Natural killer cell treated with Interleukin-12 subunit alpha and Interleukin-12 subunit beta and Interleukin-15 and Interleukin-18, amount 100 ng/mL, for 72 hours (primary cell): Measurements from ENCODE around the gene EIPR1. TPM values are rescaled to one million over a fixed set of nuclear protein-coding genes. Genes with fewer than 3 reads are reported as not detected.
A peak's percentile ranks its signal among the peaks of the same experiment; 100 is the strongest.

ENCODE experiments used
- ATAC-seq, 2 donors: fragments of 150-1000 bp; cut with Tn5 transposase in 1 of 2; sonication (Bioruptor Pico), chemical (Tn5 transposase) in 1 of 2; 2 replicates each; pipeline ENCODE4 v1.10.0; 2021
- DNase-seq: peaks from one replicate; pipeline ENCODE4 v3.0.0; 2022; ENCODE audit warnings: low spot score
- H3K27ac Mint-ChIP-seq, 2 donors: 1 replicate in 1 of 2; 2 replicates in 1 of 2; pipeline ENCODE4 v1.8.0; 2022; ENCODE audit warnings: mixed read lengths in 2 of 2, mild to moderate bottlenecking in 1 of 2, moderate library complexity in 1 of 2
- H3K27me3 Mint-ChIP-seq, 2 donors: 1 replicate in 1 of 2; 2 replicates in 1 of 2; pipeline ENCODE4 v1.8.0; 2022; ENCODE audit warnings: mixed read lengths in 2 of 2
- H3K36me3 Mint-ChIP-seq: one replicate; pipeline ENCODE4 v1.8.0; 2022; ENCODE audit warnings: mixed read lengths
- H3K4me1 Mint-ChIP-seq, 2 donors: 1 replicate in 1 of 2; 2 replicates in 1 of 2; pipeline ENCODE4 v1.8.0; 2022; ENCODE audit warnings: low read depth in 2 of 2, mixed read lengths in 2 of 2, mild to moderate bottlenecking in 1 of 2
- H3K4me3 Mint-ChIP-seq: one replicate; pipeline ENCODE4 v1.8.0; 2022; ENCODE audit warnings: mixed read lengths
- H3K9me3 Mint-ChIP-seq: 2 replicates; pipeline ENCODE4 v1.8.0; 2022; ENCODE audit warnings: mixed read lengths
- total RNA-seq, 2 donors: library from RNA; stranded (reverse); gene quantifications; one replicate each; pipeline ENCODE4 v1.2.3, GENCODE V29; 2022

Gene EIPR1
- total RNA-seq: 10 to 100 TPM; 46.9 to 61.8 TPM

DNA sequence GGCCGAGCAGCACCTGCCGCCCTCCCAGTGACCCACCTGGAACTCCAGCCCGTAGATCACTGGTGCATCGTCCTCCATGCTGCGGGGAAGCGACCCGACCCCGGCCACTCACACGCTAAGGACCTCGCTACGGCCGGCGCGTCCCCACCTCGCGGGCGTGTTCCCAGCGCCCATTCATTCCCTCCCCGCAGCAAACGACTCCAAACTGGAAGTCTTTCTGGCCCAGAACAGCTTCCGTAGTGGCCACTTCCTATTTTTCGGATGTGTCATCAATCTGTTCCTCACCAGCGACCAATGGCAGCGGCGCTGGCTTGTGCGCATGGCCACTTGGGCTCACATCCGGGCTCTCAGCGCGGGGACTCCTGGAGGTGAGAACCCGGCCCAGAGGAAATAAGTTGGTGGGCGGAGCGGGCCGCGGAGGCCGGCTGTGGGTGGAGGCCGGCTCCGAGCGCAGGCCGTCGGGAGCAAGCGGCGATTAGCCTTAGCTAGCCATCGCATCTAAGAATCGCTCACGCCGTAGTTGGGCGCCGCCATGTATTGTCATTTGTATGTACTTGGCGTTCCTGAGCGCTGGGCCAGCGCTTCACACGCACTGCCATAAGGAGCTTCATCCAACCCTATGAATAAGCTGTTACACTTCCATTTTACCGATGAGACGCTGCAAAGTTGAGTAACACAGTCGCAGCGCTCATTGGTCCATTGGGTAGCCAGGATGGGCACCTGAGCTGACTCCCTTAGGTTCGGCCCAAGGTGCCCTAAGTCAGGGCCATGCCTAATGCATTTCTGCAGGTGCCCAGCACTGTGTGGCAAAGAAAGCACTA, at the start of gene EIPR1:
Gene EIPR1 (minus strand): TSS at position 207 of the 821 bp plus-strand sequence. CDS start 129 bp downstream, at position 78.
- Mint-ChIP-seq H3K36me3 (no peaks in the 10 kb centered on the region), H3K27me3 (no peaks in the 10 kb centered on the region), H3K9me3 (no peaks in the 10 kb centered on the region), H3K4me1 (peaks cover 28 to 32% of the 10 kb centered on the region in 2 donors), H3K4me3 (peak within 1 kb of the TSS; percentile 89), H3K27ac (peak within 1 kb of the TSS; percentile 97 to 98)
- ATAC-seq (peak; percentile 92 to 94), DNase-seq (peak; percentile 98)

DNA sequence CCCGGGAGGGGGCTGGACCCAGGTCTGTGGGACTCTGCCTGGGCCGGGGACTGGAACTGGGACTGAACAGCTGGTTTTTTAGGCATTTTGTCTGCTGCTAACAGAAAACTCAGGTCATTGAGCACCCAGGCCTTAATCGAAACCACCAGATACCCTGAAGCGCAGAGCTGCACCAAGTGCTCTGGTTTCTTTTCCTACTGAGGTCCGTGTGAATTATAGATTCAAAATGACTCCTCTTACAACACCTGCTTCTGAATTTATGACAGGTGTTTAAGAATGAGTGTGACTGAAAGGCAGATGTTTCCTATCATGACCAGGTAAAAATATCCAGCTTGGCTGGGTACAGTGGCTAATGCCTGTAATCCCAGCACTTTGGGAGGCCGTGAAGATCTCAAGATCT, 49.7 kb upstream of the EIPR1 start:
- H3K9me3 Mint-ChIP-seq: no peaks in the 10 kb centered on the region
- no peak overlapping the region for H3K4me3 Mint-ChIP-seq
- no peak overlapping the region for H3K27ac Mint-ChIP-seq
- no peaks in the 10 kb centered on the region for H3K27me3 Mint-ChIP-seq
- peaks cover 20% of the 10 kb centered on the region for H3K36me3 Mint-ChIP-seq
- no peak for ATAC-seq
- DNase-seq: no peak
- peaks cover 4 to 8% of the 10 kb centered on the region in 2 donors for H3K4me1 Mint-ChIP-seq

DNA sequence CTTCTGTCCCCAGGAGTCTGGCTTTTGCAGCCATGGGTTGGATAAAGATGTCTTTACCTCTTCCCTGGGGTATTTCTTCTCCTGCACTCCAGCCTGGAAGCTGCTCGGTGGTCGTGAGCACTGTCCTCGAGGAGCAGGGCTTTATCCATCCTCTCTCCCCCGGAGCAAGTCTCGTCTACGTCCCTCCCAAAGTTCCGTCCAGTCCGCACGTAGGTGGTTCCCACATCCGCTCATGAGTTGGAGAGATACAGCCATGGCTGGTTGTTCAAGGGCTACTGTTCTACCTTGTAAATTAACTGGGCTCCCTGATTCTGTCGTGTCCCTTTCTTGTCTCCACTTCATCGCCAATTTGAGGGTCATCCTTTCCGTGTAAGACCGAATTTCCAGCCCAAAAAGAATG, 49.0 kb upstream of the EIPR1 start:
- DNase-seq (no peak), ATAC-seq (no peak)
- no peaks in the 10 kb centered on the region for H3K27me3 Mint-ChIP-seq
- H3K4me1 Mint-ChIP-seq: peaks cover 4 to 7% of the 10 kb centered on the region in 2 donors
- no peaks in the 10 kb centered on the region for H3K9me3 Mint-ChIP-seq
- no peak overlapping the region for H3K4me3 Mint-ChIP-seq
- H3K27ac Mint-ChIP-seq: no peak overlapping the region
- H3K36me3 Mint-ChIP-seq: peaks cover 18% of the 10 kb centered on the region

DNA sequence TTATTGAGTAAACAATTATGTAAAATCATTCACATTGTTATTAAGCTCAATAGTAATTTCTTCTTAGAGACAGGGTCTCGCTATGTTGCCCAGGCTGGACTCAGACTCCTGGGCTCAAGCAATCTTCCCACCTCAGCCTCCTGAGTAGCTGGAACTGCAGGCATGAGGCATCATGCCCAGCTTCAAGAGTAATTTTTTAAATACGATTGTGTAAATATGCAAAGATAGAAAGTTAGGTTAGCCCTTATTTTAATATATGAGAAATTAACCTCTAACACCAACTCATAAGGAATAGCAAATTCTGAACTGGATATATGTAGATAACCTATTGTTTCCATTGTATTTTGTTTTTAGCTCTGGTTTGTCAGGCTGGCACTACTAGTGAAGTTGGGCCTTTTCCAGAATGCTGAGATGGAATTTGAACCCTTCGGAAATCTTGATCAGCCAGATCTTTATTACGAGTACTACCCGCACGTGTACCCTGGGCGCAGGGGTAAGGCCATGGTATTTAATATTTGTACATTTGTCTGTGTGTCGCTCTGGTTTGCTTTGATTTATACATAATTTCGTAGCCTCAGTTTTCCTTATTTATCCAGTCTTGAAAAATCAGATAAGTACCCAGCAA, 46.7 kb upstream of the EIPR1 start:
- Mint-ChIP-seq H3K4me3 (no peak overlapping the region), H3K27me3 (no peaks in the 10 kb centered on the region), H3K4me1 (peaks cover 4 to 7% of the 10 kb centered on the region in 2 donors), H3K9me3 (no peaks in the 10 kb centered on the region), H3K36me3 (peaks cover 18% of the 10 kb centered on the region), H3K27ac (peak overlapping the region in 1 of 2 donors; percentile 39)
- ATAC-seq: no peak
- DNase-seq: no peak

DNA sequence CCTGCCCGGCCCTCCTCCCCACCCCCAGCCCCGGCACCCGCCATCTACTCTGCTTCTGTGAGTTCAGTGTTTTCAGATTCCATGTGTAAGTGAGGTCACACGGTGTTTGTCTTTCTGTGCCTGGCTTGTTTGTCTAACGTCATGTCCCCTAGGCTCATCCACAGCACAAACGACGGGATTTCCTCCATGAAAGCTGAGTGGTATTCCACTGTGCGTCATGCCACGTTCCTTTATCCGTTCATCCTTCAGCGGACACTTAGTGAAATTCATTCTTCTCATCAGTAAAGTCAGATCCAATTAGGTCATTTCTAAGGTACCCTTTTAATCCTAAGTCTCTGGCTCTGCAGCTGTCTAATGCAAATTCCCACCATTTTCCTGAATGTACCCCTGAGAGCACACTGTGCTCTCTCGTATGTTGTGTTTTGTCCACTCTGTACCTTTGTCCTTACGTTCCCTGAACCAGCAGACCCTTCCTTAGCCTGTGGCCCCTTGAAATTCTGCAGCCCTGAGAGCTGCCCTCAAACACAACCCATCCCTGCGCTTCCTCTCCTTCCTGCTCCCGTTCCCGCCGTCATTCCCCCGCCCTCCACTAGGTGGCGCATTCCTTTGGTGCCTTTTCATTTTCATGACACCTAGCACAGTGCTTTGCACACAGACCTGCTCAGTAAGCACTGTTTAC, 46.0 kb upstream of the EIPR1 start:
- DNase-seq: peak; percentile 78
- Mint-ChIP-seq H3K27me3 (no peaks in the 10 kb centered on the region), H3K9me3 (no peaks in the 10 kb centered on the region), H3K4me3 (no peak overlapping the region), H3K4me1 (peaks cover 7 to 10% of the 10 kb centered on the region in 2 donors), H3K36me3 (peaks cover 14% of the 10 kb centered on the region), H3K27ac (peak overlapping the region in 1 of 2 donors; percentile 39)
- ATAC-seq: peak; percentile 62 to 64

DNA sequence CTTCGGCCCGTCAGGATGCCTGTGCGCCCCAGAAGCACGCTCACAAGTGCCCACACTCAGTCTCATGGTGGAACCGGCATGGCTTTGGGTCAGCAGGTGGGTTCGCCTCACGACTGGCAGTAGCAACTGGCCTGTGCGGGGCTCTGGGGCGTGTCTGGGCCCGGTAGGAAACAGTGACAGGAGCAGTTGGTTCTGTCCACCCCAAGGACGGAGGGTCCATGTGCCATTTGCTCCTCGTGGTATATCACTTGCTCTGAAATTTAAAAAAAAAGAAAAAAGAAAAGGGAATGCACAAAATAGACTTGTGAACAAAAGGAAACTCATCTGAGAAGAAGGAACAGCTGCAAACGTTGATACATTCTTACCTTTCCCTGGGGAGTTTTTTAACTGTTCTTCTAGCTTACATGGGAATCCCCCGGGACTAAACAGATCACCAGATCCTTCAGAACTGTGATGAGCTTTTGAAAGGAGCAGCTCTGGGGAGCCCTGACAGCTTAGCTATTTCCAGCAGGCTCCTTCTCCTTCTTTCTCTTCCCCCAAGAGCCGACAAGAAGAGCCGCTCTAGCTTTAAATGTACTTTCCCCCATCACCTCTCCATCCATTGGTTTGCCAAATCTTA, 44.7 kb upstream of the EIPR1 start:
- peaks cover 7 to 10% of the 10 kb centered on the region in 2 donors for H3K4me1 Mint-ChIP-seq
- H3K9me3 Mint-ChIP-seq: no peaks in the 10 kb centered on the region
- H3K4me3 Mint-ChIP-seq: no peak overlapping the region
- H3K27ac Mint-ChIP-seq: no peak overlapping the region
- H3K27me3 Mint-ChIP-seq: no peaks in the 10 kb centered on the region
- ATAC-seq (no peak), DNase-seq (no peak)
- peaks cover 14% of the 10 kb centered on the region for H3K36me3 Mint-ChIP-seq

DNA sequence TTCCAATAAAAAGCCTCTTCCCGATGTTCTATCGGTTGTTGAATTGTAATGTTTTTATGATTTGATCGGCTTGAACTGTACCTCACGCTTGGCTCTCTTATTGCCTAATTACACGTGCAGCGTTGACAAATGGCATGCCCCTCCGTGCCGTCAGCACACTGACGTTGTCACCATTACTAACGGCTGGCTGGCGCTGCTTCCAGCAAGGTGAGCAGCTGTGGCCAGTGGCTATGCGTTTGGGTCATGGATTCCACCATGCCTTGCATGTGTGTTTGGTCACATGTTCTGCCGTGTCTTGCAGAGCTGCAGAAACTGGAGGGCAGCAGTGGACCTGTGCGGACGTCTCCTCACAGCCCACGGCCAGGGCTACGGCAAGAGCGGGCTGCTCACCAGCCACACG, 44.0 kb upstream of the EIPR1 start:
- H3K4me1 Mint-ChIP-seq: peaks cover 10% of the 10 kb centered on the region in 2 donors
- H3K27ac Mint-ChIP-seq: no peak overlapping the region
- peaks cover 14% of the 10 kb centered on the region for H3K36me3 Mint-ChIP-seq
- no peaks in the 10 kb centered on the region for H3K27me3 Mint-ChIP-seq
- no peaks in the 10 kb centered on the region for H3K9me3 Mint-ChIP-seq
- DNase-seq: no peak
- no peak for ATAC-seq
- no peak overlapping the region for H3K4me3 Mint-ChIP-seq

DNA sequence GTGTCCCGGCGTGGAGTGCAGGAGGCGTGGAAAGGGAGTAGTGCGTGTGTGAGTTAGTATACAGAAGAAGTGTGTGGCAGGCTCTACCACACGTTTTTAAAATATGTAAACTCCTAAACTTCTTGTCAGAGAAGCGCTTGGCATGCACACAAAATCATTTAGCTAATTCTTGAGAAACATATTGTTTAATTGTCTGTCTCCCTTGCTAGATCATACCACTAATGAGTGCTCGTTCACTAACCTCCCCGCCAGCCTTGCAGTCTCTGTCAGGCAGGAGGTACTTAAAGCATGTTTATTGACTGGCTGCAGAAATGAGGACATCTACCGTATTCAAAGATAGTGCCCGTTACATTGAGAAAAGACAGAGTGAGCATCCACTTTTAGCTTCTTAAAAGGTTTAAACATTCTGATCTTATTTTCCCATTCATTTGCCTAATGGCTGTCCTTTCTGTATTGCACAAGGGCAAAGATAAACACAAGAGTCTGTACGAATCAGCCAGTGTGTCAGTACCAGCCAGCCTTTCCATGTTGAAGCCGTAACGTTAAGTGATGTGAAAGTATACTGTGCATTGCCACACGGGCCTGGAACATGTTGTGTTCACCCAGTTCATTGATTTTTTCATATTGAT, 43.3 kb upstream of the EIPR1 start:
- no peak for DNase-seq
- no peak overlapping the region for H3K4me3 Mint-ChIP-seq
- H3K9me3 Mint-ChIP-seq: no peaks in the 10 kb centered on the region
- H3K36me3 Mint-ChIP-seq: peaks cover 14% of the 10 kb centered on the region
- H3K27me3 Mint-ChIP-seq: no peaks in the 10 kb centered on the region
- peaks cover 10% of the 10 kb centered on the region in 2 donors for H3K4me1 Mint-ChIP-seq
- no peak for ATAC-seq
- H3K27ac Mint-ChIP-seq: no peak overlapping the region

DNA sequence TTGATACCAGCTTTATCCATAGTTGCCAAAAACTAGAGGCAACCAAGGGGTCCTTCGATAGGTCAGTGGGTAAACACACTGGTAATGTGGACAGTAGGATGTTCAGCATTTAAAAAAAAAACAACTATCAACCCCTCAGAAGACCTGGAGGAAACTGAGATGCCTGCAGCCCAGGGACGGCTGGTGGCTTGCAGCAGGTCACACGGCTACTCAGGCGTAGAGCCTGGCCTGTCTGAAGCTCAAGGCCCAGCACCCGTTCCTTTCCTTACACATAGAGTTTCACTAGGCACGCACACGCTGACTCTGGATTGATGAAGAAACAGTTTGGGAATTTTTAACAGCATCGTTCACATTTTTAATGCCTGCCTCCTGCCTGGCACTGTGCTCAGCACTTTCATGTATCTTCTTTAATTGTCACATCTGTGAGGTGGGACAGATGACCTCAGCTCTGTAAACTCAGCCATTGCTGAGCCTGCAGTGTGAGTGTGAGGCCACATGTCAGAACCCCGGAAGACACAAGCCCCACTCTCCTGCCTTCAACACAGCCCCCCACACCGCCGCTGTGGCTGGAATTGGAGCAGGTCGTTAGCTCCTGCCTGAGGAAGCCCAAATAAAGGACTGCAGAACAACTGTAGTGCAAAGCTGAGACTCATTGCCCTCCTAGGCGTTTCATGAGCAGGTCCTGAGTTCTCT, 42.6 kb upstream of the EIPR1 start:
- Mint-ChIP-seq H3K4me1 (peaks cover 10% of the 10 kb centered on the region in 2 donors), H3K9me3 (no peaks in the 10 kb centered on the region), H3K36me3 (peaks cover 14% of the 10 kb centered on the region), H3K27ac (no peak overlapping the region), H3K4me3 (no peak overlapping the region), H3K27me3 (no peaks in the 10 kb centered on the region)
- no peak for DNase-seq
- no peak for ATAC-seq

DNA sequence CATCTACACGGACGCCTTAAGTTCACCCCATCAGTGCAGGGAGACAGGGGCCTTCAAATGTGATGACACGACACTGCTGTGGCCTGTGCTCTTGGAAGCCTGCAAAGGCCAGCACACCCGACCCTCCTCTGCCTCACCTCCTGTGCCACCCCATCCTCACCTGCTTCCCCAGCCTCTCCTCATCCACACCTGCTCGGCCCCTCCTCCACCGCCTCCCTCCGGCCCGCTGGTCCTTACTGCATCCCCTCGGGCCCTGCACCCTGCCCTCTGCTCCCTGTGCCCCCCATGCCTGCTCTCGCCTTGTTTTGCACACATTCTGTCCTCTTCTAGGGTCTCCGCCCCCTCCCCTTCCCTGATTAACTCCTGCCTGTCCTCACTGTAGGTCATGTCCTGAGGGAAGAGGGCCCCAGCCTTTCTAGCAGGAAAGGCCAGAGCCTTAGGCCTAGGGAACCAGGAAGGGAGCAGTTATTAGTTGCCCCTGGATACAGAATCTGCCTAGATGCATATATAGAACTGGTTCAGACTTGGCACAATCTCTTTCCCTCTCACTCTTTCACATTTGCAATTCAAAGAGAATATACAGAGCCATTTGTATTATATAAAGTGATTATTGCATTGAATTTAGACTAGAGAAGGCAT, 41.3 kb upstream of the EIPR1 start:
- H3K4me3 Mint-ChIP-seq: no peak overlapping the region
- DNase-seq: no peak
- H3K27ac Mint-ChIP-seq: no peak overlapping the region

DNA sequence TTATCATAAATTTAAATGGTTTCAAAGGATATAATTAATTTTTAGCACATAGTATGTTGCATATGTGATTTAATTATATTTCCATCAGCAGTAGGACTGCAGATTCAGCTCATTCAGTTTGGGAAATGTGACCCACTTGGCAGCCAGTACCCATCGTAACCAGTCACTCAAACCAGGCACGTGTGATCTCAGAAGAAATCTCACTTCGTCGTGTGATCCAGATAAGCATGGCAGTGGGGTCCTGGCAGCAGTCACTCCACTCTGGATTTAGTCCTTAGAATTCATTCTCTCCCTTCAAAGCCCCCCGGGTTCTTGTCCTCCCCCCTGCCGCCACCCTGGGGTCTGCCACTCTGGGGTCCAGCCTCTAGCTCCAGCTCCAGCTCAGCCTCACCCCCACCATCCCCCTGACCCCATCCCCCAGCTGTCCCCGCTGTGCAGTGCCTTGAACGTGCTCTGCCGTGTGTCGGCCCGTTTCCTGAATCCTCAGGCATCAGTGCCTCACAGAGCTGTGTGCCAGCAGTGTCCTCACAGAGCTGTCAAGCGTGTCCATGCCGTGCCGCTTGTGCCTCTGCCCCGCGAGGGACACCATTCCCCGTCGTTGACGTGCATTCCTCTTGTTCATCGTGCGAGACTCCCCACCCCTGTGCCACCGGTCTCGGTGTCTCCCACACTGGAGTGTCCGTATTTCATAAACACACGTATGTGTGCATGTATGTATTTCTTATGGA, 36.7 kb upstream of the EIPR1 start:
- no peak overlapping the region for H3K4me3 Mint-ChIP-seq
- no peaks in the 10 kb centered on the region for H3K36me3 Mint-ChIP-seq
- no peak overlapping the region for H3K27ac Mint-ChIP-seq
- no peak for DNase-seq
- H3K27me3 Mint-ChIP-seq: no peaks in the 10 kb centered on the region
- H3K4me1 Mint-ChIP-seq: peaks cover 8 to 13% of the 10 kb centered on the region in 2 donors
- no peak for ATAC-seq
- no peaks in the 10 kb centered on the region for H3K9me3 Mint-ChIP-seq

More for the DNA sequence above, 41.3 kb upstream of the EIPR1 start:
- peak in 1 of 2 donors; percentile 15 for ATAC-seq
- Mint-ChIP-seq H3K36me3 (peaks cover 11% of the 10 kb centered on the region), H3K4me1 (peaks cover 7 to 8% of the 10 kb centered on the region in 2 donors), H3K9me3 (no peaks in the 10 kb centered on the region), H3K27me3 (no peaks in the 10 kb centered on the region)

DNA sequence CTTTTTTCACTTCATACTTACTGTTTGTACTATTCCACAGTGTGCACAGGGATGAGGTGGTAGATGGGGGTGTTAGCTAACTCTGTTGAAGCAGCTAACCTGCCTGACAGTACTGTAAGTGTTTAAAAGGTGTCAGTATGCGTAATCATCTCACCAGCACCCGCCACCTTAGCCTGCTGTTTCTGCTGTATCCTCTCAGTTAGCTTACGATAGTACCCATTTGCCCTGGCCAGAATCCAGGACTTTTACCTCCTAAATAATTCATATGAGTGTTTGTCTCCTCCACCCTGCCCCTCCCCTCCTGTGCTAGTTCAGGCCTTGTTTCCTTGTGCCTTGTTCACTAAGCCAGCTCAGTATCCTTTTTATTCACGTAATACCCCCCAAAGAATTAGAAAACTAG, 36.1 kb upstream of the EIPR1 start:
- DNase-seq (no peak), ATAC-seq (no peak)
- Mint-ChIP-seq H3K27ac (no peak overlapping the region), H3K36me3 (no peaks in the 10 kb centered on the region), H3K9me3 (no peaks in the 10 kb centered on the region), H3K4me3 (no peak overlapping the region), H3K27me3 (no peaks in the 10 kb centered on the region), H3K4me1 (peaks cover 5 to 10% of the 10 kb centered on the region in 2 donors)
